ENCODE measurements around the gene IER2.
"Not testable (repeated sequence)": the region's sequence is repeated elsewhere in the genome, so short reads cannot be mapped to it uniquely, and the experiment has no call there.

Gene IER2

DNA sequence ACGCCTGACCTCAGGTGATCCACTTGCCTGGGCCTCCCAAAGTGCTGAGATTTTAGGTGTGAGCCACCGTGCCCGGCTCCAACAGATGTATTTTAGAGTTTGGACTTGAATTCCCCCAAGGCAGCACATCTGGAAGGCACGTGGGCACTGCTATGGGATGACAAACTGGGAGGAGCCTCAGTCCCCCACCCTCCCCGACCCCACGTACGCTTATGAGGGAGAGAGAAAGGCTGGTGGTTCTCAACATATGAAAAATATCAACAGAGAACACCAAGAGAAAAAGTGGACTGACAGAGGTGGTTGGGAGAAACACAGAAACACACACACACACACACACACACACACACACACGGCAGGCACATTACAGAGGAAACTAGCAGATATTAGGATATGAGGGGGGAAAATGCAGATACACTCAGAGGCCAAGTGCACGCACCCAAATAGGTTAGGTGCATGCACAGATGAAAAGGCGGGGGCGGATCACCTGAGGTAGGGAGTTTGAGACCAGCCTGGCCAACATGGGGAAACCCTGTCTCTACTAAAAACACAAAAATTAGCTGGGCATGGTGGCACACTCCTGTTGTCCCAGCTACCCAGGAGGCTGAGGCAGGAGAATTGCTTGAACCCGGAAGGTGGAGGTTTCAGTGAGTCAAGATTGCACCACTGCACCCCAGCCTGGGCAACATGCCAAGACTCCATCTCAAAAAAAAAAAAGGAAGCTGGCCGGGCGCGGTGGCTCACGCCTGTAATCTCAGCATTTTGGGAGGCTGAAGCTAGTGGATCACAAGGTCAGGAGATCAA, 3.2 kb upstream of the IER2 start:
- TF ChIP-seq, protein P1, sequence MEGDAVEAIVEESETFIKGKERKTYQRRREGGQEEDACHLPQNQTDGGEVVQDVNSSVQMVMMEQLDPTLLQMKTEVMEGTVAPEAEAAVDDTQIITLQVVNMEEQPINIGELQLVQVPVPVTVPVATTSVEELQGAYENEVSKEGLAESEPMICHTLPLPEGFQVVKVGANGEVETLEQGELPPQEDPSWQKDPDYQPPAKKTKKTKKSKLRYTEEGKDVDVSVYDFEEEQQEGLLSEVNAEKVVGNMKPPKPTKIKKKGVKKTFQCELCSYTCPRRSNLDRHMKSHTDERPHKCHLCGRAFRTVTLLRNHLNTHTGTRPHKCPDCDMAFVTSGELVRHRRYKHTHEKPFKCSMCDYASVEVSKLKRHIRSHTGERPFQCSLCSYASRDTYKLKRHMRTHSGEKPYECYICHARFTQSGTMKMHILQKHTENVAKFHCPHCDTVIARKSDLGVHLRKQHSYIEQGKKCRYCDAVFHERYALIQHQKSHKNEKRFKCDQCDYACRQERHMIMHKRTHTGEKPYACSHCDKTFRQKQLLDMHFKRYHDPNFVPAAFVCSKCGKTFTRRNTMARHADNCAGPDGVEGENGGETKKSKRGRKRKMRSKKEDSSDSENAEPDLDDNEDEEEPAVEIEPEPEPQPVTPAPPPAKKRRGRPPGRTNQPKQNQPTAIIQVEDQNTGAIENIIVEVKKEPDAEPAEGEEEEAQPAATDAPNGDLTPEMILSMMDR (conservative IDR thresholded peaks at IDR 0.05; ENCODE audit: control insufficient read depth, insufficient read depth, low read depth, low read length) = no peak
- no peak overlapping the region for H3K4me3 ChIP-seq (ENCODE audit: control insufficient read depth, low read depth, low read length)
- DNase-seq (ENCODE audit: low read depth) = peak; percentile 80

DNA sequence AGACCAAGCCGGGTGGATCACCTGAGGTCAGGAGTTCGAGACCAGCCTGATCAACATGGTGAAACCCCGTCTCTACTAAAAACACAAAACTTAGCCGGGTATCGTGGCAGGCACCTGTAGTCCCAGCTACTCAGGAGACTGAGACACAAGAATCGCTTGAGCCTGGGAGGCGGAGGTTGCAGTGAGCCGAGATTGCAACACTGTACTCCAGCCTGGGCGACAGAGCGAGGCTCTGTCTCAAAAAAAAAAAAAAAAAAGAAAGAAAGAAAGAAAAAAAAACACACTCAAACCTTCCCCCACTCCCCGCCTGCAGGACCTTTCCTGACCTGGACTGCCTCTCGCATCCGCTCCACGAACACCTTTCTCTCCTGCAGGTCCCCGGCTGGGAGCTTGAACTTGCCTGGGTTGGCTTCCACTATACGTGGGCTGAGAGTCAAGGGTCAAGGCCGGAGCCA, 1.0 kb upstream of the IER2 start:
- DNase-seq (ENCODE audit: low read depth) = not testable (repeated sequence)
- H3K4me3 ChIP-seq (ENCODE audit: control insufficient read depth, low read depth, low read length) = peak overlapping the region; percentile 98

DNA sequence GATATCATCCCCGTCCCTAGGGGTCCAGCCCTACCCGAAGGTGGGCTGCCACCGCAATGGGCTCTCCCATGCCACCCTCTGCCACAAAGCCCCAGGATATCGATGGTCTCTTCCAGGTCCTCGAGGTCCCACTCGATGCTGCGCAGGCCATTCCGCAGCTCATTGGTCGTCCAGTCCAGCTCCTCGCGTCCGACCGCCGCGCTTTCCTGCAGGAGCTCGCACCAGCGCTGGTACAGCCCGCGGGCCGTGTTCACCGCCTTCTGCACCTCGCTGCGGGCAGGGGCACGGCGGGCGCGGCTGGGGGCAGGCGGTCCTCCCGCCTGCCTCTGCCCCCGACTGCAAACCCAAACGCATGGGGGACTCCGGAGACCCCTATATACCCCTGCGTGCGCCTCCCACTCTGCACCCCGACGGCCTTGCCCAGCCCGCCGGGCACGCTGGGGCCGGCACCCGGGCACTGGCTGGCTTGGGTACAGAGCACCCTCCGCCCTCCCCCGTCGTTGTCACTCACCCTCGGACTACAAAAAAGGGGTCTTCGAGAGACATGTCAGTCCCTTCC, 504 bp upstream of the IER2 start:
- no peak for DNase-seq (ENCODE audit: low read depth)
- TF ChIP-seq, protein P1 (conservative IDR thresholded peaks at IDR 0.05; ENCODE audit: control insufficient read depth, insufficient read depth, low read depth, low read length) = no peak

DNA sequence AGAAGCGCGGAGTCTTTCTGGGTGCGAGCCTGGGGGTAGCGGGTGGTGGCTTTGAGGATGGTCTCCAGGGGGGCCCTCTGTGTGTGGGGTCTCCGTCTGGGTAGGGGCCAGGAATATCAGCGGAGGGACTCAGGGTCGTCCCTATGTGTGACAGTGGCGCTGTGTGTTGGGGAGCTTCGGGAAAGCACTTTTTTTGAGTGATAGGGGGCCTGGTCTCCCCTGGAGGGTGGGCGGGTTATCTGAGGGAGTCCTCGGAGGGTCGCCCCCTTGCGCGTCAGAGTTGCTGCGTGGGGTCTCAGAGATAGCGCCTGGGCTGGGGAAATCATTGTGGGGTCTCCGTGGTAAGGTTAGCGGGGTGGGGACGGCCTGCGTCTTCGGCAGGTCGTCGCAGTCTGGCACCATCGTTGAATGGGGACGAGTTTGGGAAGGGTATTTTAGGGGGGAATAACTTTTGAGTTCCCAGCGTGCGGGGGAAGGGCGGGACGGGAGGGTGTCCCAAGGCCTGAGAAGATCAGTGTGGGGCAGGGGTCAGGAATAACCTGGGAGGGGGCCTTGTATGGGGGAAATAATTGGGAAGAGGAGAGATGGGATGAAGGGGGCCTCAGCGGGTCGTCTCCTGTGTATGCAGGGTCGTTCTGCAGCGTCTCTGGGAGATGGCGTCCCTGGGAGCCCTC, 857 bp downstream of the IER2 start:
- TF ChIP-seq, protein P1 (conservative IDR thresholded peaks at IDR 0.05; ENCODE audit: control insufficient read depth, insufficient read depth, low read depth, low read length) = no peak
- peak overlapping the region; percentile 98 for H3K4me3 ChIP-seq (ENCODE audit: control insufficient read depth, low read depth, low read length)
- no peak for DNase-seq (ENCODE audit: low read depth)

More for the DNA sequence above, 504 bp upstream of the IER2 start:
- H3K4me3 ChIP-seq (ENCODE audit: control insufficient read depth, low read depth, low read length) = peak overlapping the region; percentile 98

DNA sequence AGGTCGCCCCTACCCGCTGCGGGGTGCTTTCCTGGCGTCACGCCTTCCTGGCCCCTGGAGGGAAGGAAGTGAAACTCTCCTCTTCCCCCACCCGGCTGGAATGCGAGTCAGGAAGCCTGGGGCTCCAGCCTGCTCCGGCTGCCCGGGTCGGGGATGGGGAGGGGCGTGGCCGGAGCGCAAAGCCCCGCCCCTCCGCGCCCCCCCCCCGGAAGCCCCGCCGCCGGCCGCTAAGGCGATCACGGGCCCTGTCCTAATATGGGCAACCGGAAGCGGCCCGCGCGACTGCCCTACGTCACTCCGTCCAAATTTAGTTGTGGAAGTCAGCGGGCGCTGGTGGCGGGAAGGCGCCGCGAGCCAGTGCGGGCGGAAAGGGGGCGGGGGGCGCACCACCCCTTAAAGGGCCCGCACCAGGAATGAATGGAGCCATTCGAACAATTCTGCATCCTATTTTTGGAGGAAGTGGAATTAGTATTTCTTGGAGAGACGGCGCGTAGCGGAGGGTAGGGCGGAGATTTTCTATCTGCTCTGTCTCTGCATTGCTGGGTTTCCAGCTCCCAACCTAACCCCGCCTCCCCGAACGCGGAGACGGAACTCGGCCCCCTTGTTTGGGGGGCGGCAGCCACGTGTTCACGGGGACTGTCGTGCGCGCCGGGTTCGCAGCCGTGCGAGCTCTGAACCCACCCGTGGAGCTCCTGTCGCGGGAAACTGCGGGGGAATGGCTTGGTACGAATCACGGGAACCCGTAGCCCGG, 1.6 kb downstream of the IER2 start:
- TF ChIP-seq, protein P1 (conservative IDR thresholded peaks at IDR 0.05; ENCODE audit: control insufficient read depth, insufficient read depth, low read depth, low read length) = no peak
- H3K4me3 ChIP-seq (ENCODE audit: control insufficient read depth, low read depth, low read length) = peak overlapping the region; percentile 98
- DNase-seq (ENCODE audit: low read depth) = peak; percentile 95

DNA sequence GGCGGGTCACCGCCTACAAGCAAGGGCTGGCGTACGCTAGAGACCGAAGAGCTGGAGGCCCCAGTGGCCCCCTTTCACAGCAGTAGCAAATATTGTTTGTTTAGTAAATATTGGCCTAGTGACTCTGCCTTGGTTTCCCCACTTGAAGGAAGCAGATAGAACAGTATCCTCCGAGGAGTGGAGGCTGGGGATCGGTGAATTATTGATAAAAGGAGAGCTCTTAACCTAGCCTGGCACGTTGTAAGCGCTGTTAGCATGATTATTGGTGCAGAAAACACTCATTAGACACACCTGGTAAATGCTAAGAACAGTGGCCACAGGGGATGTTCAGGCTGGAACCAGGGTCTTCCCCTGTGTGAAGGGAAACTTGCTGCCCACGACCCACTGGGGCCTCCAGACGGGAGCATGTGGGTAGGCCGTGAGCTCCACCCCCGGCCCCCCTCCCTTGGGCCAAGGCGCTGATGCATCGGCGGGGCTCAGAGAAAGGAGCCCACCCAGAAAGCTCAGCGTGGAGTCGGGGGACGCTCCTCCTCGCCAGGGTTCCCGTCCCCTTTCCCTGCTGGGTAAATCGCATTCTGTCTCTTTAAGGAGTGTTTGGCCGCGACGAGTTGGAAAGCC, 2.3 kb downstream of the IER2 start:
- peak overlapping the region; percentile 94 for H3K4me3 ChIP-seq (ENCODE audit: control insufficient read depth, low read depth, low read length)
- no peak for DNase-seq (ENCODE audit: low read depth)
- TF ChIP-seq, protein P1 (conservative IDR thresholded peaks at IDR 0.05; ENCODE audit: control insufficient read depth, insufficient read depth, low read depth, low read length) = no peak

Data from fibroblast of mammary gland (primary cell).